RWPE1 (cell line): ENCODE data around the gene EFCAB7.

Experiments used
- CTCF ChIA-PET: fragments of 350-600 bp; sonication (Branson Sonifier 250); formaldehyde crosslinking; extraction: SDS; loops from one replicate; lab custom pipeline; 2021; lab: Yijun Ruan, JAX
- POLR2A ChIA-PET: fragments of 400-600 bp; formaldehyde crosslinking; extraction: SDS; loops from one replicate; lab custom pipeline; 2020; ENCODE audit warnings: antibody characterized with exemption; ENCODE audit not compliant: low non-redundant PET; lab: Yijun Ruan, JAX
- DNase-seq: peaks from one replicate; pipeline ENCODE4 v3.0.0; 2012; ENCODE audit warnings: low spot score
- H3K27ac ChIP-seq: fragments of 450-650 bp; 2 replicates; pipeline ENCODE4 v1.5.1; 2017
- TF ChIP-seq, protein P1 (sequence below): fragments of 450-650 bp; conservative IDR thresholded peaks from 2 replicates; pipeline ENCODE4 v1.5.1; 2017; ENCODE audit warnings: low read depth, mild to moderate bottlenecking

The EFCAB7 gene

DNA sequence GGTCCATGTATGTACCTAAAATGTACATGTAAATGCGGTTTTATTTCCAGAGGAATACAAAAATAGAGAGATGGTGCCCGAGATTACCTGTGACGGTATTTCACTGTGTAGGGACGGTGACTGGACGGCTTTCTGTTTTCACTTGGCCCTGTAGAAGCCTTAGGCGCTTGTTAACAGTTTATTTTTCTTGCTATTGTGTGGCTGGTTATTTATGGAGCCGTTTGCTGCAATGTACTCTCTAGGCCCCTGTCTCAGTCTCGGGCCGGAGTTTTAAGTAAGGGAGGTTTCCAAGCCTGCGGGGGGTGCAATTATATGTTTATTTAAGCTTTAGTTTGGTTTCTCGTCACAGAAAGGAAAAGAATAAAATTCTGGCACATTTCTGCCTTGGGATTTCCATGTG lies 413 bp downstream of the EFCAB7 start:
- peak overlapping the region; percentile 94 for H3K27ac ChIP-seq
- ChIA-PET POLR2A (no interaction called here), CTCF (interaction anchor here (1.3 kb wide), 1 partner anchor 15 kb away, joined by 4 read pairs; no protein-coding TSS in a partner anchor)
- TF ChIP-seq, protein P1, sequence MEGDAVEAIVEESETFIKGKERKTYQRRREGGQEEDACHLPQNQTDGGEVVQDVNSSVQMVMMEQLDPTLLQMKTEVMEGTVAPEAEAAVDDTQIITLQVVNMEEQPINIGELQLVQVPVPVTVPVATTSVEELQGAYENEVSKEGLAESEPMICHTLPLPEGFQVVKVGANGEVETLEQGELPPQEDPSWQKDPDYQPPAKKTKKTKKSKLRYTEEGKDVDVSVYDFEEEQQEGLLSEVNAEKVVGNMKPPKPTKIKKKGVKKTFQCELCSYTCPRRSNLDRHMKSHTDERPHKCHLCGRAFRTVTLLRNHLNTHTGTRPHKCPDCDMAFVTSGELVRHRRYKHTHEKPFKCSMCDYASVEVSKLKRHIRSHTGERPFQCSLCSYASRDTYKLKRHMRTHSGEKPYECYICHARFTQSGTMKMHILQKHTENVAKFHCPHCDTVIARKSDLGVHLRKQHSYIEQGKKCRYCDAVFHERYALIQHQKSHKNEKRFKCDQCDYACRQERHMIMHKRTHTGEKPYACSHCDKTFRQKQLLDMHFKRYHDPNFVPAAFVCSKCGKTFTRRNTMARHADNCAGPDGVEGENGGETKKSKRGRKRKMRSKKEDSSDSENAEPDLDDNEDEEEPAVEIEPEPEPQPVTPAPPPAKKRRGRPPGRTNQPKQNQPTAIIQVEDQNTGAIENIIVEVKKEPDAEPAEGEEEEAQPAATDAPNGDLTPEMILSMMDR = no peak
- peak; percentile 4 for DNase-seq

DNA sequence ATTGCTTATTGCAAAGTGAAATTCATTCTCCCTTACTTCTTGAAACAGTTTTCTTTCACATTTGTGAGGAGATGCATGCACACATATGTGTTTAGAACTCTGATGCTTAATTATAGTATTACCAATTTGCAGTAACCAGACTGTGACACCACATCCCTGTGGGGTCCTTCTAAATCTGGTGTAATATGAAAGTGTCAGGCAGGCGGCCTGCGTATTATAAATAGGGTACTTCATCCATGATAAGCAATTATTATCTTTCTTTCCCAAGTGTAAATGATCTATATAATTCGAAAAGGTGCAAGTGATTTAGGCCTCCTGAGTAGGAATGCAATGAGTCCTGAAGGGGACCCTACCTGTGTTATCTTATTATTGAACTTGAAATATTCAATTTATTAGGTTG lies 876 bp downstream of the EFCAB7 start:
- TF ChIP-seq, protein P1 = no peak
- ChIA-PET CTCF (interaction anchor here (0.6 to 1.3 kb wide), 2 partner anchors 14 to 82 kb away, joined by 4 read pairs; no protein-coding TSS in a partner anchor), POLR2A (no interaction called here)
- H3K27ac ChIP-seq = no peak overlapping the region
- no peak for DNase-seq

DNA sequence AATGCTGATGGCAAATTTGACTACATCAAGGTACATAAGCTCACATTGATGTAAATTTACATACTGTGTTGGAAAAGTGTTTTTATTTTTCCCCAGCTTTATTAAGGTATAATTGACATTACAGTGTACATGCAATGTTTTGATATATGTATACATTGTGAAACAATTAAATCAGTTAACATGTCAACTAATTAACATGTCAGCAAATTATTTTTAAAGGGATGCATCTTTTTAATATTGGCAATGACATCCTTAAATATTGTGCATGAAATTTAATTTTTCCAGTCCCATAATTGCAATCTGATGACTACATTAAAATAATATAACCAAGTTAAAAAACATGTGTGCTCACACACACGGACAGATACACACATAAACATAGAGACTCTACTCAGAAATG lies 9.4 kb downstream of the EFCAB7 start:
- no peak for DNase-seq
- TF ChIP-seq, protein P1 = no peak
- POLR2A ChIA-PET = no interaction called here
- H3K27ac ChIP-seq = no peak overlapping the region
- CTCF ChIA-PET = interaction anchor here (0.7 kb wide), 1 partner anchor 43 kb away, joined by 3 read pairs; no protein-coding TSS in a partner anchor

DNA sequence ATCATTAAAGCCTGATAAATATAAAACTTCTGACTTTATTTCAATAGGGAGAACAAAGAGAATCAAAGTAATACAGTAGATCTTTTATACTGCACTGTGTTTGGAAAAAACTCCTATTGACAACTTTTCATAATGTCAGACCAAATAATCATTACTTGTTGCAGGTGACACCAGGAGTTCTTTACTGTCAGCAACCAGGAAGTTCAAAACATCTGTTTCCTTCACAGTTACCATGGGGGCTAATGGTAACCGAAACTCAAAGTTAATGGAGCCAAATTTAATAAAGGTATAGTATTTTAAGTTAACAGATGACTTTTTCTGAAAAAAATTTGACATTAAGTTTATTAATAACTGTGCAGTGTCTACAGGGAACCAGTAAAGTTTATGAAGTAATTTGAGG lies 10.6 kb downstream of the EFCAB7 start:
- H3K27ac ChIP-seq = no peak overlapping the region
- TF ChIP-seq, protein P1 = no peak
- ChIA-PET CTCF (no interaction called here), POLR2A (no interaction called here)
- DNase-seq = no peak

- no peak overlapping the region for H3K27ac ChIP-seq
- CTCF ChIA-PET = no interaction called here
- TF ChIP-seq, protein P1 = no peak
- POLR2A ChIA-PET = no interaction called here
- DNase-seq = no peak
These were observed 11.1 kb downstream of the EFCAB7 start for GRCh38 chr1:63534406-63534805.

GRCh38 chr1:63537006-63537405 lies 13.7 kb downstream of the EFCAB7 start:
- TF ChIP-seq, protein P1 = no peak
- no peak overlapping the region for H3K27ac ChIP-seq
- ChIA-PET CTCF (interaction anchor here (0.6 to 1.6 kb wide), 5 partner anchors 9 to 1166 kb away, joined by 3 to 6 read pairs (median 3); no protein-coding TSS in a partner anchor), POLR2A (no interaction called here)
- DNase-seq = no peak
